ENCODE data around the gene TULP4.
"Not testable (repeated sequence)": the region's sequence is repeated elsewhere in the genome, so short reads cannot be mapped to it uniquely, and the experiment has no call there.

DNA sequence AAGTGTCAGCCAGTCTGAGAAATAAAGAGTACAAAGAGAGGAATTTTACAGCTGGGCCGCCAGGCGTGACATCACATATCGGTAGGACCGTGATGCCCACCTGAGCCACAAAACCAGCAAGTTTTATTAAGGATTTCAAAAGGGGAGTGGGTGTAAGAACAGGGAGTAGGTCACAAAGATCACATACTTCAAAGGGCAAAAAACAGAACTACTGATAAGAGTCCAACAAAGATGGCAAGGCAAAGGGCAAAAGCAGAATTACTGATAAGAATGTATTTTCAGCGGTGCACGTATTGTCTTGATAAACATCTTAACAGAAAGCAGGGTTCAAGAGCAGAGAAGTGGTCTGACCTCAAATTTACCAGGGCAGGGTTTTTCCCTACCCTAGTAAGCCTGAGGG, 33.2 kb downstream of the TULP4 start:
- TF ChIP-seq L3MBTL2 (conservative IDR thresholded peaks at IDR 0.05); CTBP1 (IDR thresholded peaks at IDR 0.05; ENCODE audit: borderline replicate concordance); ELF4 (IDR thresholded peaks at IDR 0.05); SP1 (IDR thresholded peaks at IDR 0.05); FOXK2 (IDR thresholded peaks at IDR 0.05); ARNT (IDR thresholded peaks at IDR 0.05); FOXA1 (IDR thresholded peaks at IDR 0.05); NFRKB (IDR thresholded peaks at IDR 0.05); TARDBP (IDR thresholded peaks at IDR 0.05); FOXM1 (IDR thresholded peaks at IDR 0.05; ENCODE audit: borderline replicate concordance): not testable (repeated sequence)
